Fibroblast of the conjunctiva (primary cell): ENCODE measurements around the gene GPS1.

Experiments
- DNase-seq: peaks from one replicate; pipeline ENCODE4 v3.0.0-alpha.2; 2010; ENCODE audit warnings: low read depth

GPS1 gene

GRCh38 chr17:82045936-82046484, 5.7 kb upstream of the GPS1 start:
- DNase-seq = no peak

- DNase-seq = no peak
Observed at GRCh38 chr17:82046903-82047302, 4.8 kb upstream of the GPS1 start.

DNA sequence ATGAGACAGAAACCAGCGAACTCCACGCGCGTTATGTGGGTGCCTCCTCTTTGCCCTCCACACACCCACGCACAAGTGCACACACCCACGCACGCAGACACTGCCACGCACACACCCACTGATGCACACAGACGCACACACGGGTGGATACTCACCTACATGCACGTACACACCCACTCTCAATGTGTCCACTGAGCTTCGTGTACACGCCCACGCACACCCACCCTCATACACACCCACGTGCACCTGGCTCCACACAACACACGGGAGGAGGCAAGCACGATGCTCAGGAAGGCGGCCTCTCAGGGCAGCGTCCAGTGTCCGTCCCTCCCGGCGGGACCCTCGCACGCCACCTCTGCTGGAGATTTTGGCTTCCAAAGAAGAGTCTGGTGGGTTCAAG, 4.3 kb upstream of the GPS1 start:
- no peak for DNase-seq

DNA sequence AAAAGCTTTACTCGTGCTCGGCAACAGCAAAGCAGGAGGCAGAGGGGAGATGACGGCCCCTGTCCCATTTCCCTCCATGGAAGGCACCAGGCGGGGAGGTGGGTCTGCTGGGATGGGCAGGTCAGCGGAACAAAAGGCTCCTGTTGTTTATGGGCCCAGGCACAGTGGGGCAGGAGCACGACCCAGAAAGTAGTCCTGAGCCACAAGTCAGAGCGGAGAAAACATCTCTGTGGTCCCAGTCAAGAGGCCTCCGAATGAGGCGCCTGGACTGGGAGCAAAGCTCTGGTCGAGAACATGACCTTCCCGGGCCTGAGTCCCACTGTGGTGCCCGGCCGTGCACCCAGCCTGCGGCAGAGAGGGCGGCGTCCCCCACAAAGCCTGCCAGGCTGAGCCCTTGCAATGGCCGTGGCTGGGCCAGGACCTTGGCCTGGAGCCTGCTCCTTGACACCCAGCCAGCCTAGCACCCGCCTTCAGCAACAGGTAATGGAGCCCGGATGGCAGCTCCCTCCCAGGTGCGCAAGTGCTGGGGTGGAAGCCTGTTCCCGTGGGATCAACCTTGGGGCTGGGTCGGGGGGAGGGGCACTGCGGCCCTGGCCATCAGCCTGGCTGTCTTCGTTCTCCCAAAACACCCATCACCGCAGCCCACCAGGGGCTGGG, 3.7 kb upstream of the GPS1 start:
- no peak for DNase-seq

DNA sequence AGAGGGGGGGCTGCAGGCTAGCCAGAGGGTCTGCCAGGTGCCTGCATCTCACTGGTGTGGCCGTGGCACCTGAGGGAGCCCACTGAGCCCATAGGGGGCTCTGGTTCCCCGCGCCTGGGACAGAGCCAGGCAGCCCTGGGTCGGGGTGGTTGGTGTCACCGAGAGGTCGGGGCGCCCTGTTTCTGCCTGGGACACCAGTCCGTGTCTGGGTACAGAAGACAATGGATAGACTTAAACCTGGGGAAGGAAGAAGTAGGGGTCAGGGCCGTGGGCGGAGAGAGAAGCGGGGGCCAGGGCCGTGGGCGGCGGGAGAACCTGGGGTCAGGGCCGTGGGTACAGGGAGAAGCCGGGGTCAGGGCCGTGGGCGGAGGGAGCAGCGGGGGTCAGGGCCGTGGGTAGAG, 3.1 kb upstream of the GPS1 start:
- no peak for DNase-seq

GRCh38 chr17:82049106-82049505, 2.6 kb upstream of the GPS1 start:
- no peak for DNase-seq

- no peak for DNase-seq
Observed at GRCh38 chr17:82049521-82049971, 2.2 kb upstream of the GPS1 start.

DNA sequence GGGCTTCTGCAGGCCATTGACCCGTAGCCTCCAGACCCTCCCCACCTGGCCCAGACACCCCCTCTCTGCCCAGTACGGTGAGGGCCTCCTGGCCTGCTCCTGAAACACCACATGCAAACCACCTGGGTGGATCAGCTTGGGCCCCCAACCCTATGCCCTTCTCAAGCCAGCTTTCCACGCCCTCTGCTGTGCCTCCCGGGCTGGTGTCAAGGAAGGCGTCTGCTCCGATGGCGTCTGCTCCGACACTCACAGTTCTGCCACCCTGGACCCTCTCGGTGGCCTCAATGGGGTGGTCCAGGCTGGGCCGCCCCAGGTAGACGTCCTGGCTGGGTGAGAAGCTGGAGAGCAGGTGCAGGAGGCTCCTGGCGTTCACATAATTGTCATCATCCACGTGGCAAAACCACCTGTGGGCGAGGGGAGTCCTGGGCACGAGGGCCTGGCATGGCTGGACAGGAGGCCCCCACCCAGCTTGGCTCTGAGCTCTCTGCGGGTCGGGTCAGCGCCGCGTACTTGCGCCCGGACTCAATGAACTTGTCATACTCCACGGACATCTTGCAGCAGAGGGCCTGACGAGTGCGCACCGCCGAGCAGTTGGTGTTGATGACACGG, 1.4 kb upstream of the GPS1 start:
- no peak for DNase-seq

GRCh38 chr17:82050761-82051641, 697 bp upstream of the GPS1 start:
- no peak for DNase-seq

DNA sequence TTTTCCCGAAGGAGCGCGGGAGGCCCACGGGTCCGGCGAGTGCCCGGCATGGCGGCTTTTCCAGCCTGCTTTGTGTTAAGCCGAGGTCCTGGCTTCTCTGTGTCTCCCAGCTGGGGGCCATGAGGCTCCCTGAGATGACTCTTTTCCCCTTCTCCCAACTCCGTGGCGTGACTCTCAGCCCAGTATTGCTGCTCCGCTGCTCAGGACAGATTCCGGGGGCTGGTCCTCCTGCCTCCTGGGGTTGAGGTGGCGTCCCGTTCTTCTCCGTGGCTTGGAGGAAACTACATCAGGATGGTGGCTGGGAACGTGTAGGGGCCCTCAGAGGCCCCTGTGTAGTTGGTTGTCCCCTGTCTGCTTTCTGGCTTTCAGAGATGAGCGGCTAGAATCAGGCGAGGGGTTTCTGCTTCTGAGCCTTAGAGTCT, 951 bp downstream of the GPS1 start:
- DNase-seq = no peak

DNA sequence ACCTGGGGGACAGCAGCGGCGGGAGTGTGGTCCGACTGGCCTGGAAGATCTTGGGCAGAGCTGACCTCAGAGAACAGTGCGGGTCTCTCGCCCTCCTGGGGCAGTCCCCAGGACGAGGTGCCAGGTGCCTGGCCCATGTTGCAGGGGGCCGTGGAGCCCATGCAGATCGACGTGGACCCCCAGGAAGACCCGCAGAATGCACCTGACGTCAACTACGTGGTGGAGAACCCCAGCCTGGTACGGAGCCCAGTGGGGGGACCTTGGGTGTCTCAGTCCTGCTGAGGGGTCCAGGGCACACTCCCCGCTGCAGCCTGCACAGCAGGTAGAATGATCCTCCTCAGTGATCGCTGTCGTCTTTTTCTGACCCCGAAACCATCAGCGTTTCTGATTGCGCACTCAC, 1.4 kb downstream of the GPS1 start:
- no peak for DNase-seq

GRCh38 chr17:82053556-82054263, 2.0 kb downstream of the GPS1 start:
- DNase-seq = no peak

- no peak for DNase-seq
Observed at GRCh38 chr17:82054351-82055022, 2.8 kb downstream of the GPS1 start.

DNA sequence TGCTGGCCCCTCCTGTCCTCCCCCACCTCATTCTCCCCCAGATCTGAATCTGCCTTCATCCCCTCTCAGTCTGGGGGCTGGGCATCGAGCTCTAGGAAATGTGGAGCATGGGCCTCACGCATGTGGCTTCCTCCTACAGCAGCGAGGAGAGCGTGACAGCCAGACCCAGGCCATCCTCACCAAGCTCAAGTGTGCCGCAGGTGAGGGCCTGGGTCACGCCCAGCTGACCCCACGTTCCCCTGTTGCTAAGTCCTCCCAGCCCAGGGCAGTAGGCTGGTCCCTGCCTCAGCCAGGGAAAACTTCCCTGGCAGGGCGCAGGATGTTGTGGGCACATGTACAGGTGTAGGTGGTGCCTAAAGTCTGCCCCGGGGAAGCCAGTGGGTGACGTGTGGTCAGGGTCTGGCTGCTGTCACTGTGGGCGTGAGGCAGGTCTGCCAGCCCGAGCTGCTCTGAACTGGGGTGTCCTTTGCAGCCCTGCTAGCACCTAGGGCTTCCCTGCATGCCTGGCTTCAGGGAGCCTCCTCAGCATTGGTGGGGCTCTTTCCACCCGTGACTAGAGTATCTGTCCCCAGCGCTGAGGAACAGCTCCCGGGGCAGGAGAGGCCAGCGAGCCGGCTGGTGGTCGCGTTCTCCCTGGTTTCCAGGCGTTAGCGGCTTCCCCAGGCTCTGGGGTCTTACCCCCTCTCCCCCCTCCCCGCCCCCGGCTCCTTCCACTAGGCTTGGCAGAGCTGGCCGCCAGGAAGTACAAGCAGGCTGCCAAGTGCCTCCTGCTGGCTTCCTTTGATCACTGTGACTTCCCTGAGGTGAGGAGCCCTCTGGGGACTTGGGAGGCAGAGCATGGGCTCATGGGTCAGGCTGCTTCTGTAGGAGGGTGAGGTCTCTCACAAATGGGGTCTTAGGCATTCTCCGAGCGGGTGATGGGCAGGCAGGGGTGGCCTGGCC, 3.6 kb downstream of the GPS1 start:
- no peak for DNase-seq

DNA sequence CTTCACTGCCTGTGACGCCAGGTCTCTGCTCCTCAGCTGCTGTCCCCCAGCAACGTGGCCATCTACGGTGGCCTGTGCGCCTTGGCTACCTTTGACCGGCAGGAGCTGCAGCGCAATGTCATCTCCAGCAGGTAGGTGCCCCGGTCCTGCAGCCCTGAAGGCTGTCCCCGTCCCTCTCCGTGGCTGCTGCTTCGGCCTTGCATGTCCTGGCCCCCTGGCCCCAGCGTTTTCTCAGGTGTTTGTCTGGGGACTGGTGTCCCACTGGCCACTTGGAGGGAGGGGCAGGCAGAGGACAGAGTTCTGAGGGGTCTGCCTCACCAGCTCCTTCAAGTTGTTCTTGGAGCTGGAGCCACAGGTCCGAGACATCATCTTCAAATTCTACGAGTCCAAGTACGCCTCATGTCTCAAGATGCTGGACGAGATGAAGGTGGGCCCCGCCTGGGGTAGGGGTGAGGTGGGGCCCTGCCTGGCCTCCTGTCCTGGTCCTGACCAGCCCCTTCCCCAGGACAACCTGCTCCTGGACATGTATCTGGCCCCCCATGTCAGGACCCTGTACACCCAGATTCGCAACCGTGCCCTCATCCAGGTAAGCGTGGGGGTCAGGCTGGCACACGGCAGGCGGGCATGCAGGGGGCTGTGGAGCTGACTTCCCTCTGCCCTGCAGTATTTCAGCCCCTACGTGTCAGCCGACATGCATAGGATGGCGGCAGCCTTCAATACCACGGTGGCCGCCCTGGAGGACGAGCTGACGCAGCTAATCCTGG, 4.4 kb downstream of the GPS1 start:
- DNase-seq = no peak

- DNase-seq = no peak
Observed at GRCh38 chr17:82056729-82057621, 5.3 kb downstream of the GPS1 start.

GRCh38 chr17:82058230-82058854, 6.6 kb downstream of the GPS1 start:
- no peak for DNase-seq

DNA sequence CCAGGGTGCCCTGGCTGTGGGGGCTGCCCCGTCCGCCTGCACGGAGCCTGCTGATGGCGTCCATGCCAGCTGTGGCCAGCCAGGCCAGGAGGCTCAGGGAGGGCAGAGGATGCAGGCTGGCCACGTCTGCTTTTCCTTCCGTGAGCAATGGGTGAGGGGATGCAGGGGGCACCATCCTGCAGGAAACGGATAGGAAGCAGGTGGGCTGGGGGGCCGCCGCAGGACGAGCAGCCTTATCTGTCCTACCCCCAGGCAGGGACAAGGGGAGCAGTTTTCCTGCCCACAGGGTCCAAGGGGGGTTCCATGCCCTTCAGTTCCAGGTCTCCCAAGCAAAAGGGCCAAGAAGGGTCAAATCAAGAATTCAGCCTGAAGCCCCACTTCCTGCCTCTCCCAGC, 7.2 kb downstream of the GPS1 start:
- DNase-seq = no peak
